H1 (cell line): Measurements from ENCODE around the gene UBXN1. TPM values are rescaled to one million over a fixed set of nuclear protein-coding genes. Genes with fewer than 3 reads are reported as not detected.

Experiments
- JUND ChIP-seq: IDR thresholded peaks from 2 replicates; pipeline ENCODE4 v1.6.1; 2011; ENCODE audit warnings: mild to moderate bottlenecking, improper control_type of control experiment, low read length
- KDM1A ChIP-seq: fragments of 200-600, 300-600 bp; sonication (generic); IDR thresholded peaks from 2 replicates; pipeline ENCODE4 v1.7.1; 2016; ENCODE audit warnings: mild to moderate bottlenecking, low read length, borderline replicate concordance
- POLR2A ChIP-seq, 2 experiments: IDR thresholded peaks; 1 replicate in 1 of 2; 2 replicates in 1 of 2; pipeline ENCODE4 v1.6.1; 2011; ENCODE audit warnings: low read depth in 2 of 2, low read length in 2 of 2, mild to moderate bottlenecking in 2 of 2; ENCODE audit errors: control extremely low read depth in 1 of 2
- RBBP5 ChIP-seq: IDR thresholded peaks from 2 replicates; pipeline ENCODE4 v1.7.1; 2012; ENCODE audit warnings: low read depth, mild to moderate bottlenecking, inconsistent platforms, low read length, moderate library complexity, borderline replicate concordance
- RXRA ChIP-seq: IDR thresholded peaks from 2 replicates; pipeline ENCODE4 v1.6.1; 2011; ENCODE audit warnings: low read depth, mild to moderate bottlenecking, low read length, moderate library complexity; ENCODE audit not compliant: insufficient read depth
- SIN3A ChIP-seq, 2 experiments: IDR thresholded peaks in 1 of 2; conservative IDR thresholded peaks in 1 of 2; 2 replicates each; pipeline ENCODE4 v1.6.1; 2011 to 2012; ENCODE audit warnings: low read length in 2 of 2, improper control_type of control experiment in 1 of 2, low read depth in 1 of 2, mild to moderate bottlenecking in 1 of 2
- SRF ChIP-seq: IDR thresholded peaks from 2 replicates; pipeline ENCODE4 v1.6.1; 2011; ENCODE audit warnings: mild to moderate bottlenecking, low read depth, low read length, moderate library complexity
- TBP ChIP-seq: IDR thresholded peaks from 2 replicates; pipeline ENCODE4 v1.6.1; 2011; ENCODE audit warnings: low read depth, low read length, improper control_type of control experiment
- polyA plus RNA-seq, 7 experiments: library from polyadenylated mRNA; depleted of rRNA in 3 of 7; stranded (reverse) in 5 of 7; unstranded in 2 of 7; fragments of >200 nt in 5 of 7; fragments of 200-250 nt in 2 of 7; gene quantifications; 1 replicate in 5 of 7; 2 replicates in 1 of 7; 4 replicates in 1 of 7; pipeline versions ENCODE4 v1.2.1 to v1.2.3, GENCODE V29; 2011 to 2013; ENCODE audit warnings: missing spikeins in 2 of 7, mixed read lengths in 2 of 7
- total RNA-seq: library from RNA; stranded (reverse); fragmentation: NEBNext Ultra II Directional; extraction: Animal tissue kit (Norgen Biotek cat#: 25700); gene quantifications from 2 replicates; pipeline ENCODE4 v1.2.1, GENCODE V29; 2021
- TF ChIP-seq, protein P1 (sequence below): IDR thresholded peaks from 2 replicates; pipeline ENCODE4 v1.6.1; 2011; ENCODE audit warnings: low read depth, mild to moderate bottlenecking, low read length; ENCODE audit not compliant: insufficient read depth
- TF ChIP-seq, protein P2 (sequence below): IDR thresholded peaks from 2 replicates; pipeline ENCODE4 v1.6.1; 2012; ENCODE audit warnings: low read length, inconsistent platforms

The UBXN1 gene
- total and polyA plus RNA-seq, 2 of the 8 experiments (the other 6 are each of a cell fraction or from before 2014, with no cell fraction given), result 78.6 to 114 TPM

DNA sequence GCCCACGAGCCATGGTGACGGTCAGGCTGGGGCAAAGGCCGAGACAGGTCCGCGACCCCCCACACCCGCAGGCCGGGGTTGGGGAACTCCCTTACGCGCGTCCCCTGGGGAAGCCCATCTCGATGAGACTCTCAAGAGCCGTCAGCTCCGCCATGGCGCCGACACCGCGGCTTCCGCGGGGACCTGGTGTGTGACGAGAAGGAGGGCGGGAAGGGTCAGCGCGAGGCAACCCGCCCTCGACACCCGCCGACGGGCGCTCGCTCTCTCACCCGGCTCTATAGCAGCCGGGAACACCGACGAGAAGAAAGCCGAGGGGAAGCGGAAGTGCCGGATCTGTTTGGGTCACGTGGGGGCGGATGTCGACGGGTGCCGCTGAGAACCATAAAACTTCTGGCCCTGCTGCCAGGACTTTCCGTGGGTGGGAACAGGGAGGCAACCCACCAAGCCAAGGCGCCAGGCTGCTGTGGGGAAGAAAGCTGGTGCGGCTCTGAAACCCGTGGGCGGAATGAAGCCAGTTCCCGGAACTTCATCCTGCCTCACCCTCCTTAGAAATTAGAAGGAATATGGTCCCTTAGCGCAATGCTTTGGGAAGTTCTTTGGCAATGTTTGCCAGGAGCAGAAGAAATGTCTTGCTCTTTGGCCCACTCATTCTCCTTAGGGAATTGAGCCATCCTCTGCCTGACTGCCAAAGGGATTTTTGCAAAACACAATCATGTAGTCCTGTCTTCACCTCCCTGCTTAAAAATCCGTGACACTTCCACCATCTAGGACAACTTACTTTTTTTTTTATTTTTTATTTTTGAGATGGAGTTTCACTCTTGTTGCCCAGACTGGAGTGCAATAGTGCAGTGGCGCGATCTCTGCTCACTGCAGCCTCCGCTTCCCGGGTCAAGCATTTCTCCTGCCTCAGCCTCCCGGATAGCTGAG is at the start of gene UBXN1 (continued):
- TF ChIP-seq, protein P1, sequence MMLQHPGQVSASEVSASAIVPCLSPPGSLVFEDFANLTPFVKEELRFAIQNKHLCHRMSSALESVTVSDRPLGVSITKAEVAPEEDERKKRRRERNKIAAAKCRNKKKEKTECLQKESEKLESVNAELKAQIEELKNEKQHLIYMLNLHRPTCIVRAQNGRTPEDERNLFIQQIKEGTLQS, result peak; percentile 88
- TF ChIP-seq POLR2A (IDR thresholded peaks at IDR 0.05; ENCODE audit: control extremely low read depth in 1 of 2, low read depth in 2 of 2, low read length in 2 of 2) (peak; percentile 26 to 79), KDM1A (no peak), RXRA (no peak), SRF (no peak), TBP (peak; percentile 72), SIN3A (conservative IDR thresholded peaks at IDR 0.05 in 1 of 2, IDR thresholded peaks at IDR 0.05 in 1 of 2; ENCODE audit: low read depth in 1 of 2, low read length in 2 of 2) (peak; percentile 80 to 92; a peak in 3 of 4 replicates), JUND (0 out of 2 replicates have a peak, but pooled peaks have one; percentile 12), RBBP5 (peak; percentile 63; the same call in 1 of the 2 replicates)
- TF ChIP-seq, protein P2, sequence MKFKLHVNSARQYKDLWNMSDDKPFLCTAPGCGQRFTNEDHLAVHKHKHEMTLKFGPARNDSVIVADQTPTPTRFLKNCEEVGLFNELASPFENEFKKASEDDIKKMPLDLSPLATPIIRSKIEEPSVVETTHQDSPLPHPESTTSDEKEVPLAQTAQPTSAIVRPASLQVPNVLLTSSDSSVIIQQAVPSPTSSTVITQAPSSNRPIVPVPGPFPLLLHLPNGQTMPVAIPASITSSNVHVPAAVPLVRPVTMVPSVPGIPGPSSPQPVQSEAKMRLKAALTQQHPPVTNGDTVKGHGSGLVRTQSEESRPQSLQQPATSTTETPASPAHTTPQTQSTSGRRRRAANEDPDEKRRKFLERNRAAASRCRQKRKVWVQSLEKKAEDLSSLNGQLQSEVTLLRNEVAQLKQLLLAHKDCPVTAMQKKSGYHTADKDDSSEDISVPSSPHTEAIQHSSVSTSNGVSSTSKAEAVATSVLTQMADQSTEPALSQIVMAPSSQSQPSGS, result no peak
